Panc1 (cell line): Measurements from ENCODE around the gene DAD1. TPM values are rescaled to one million over a fixed set of nuclear protein-coding genes. Genes with fewer than 3 reads are reported as not detected.

ENCODE experiments used
- ATAC-seq: fragments of 200-7000 bp; cut with Tn5 transposase; 2 replicates; pipeline ENCODE4 v1.9.1; 2020; ENCODE audit warnings: mild to moderate bottlenecking, moderate library complexity
- BruUV-seq: library from RNA; stranded (reverse); fragments of 400-500 nt; replicated peaks from 2 replicates; lab custom pipeline; 2021; lab: Mats Ljungman, UMichigan
- CTCF ChIA-PET: fragments of 300-600 bp; sonication (Branson Sonifier 250); formaldehyde crosslinking; loops from one replicate; lab custom pipeline; 2022; ENCODE audit warnings: antibody characterized with exemption; lab: Charles Lee
- POLR2A ChIA-PET: fragments of 300-600 bp; sonication (Branson Sonifier 250); formaldehyde crosslinking; loops from one replicate; lab custom pipeline; 2022; ENCODE audit warnings: antibody characterized with exemption; lab: Charles Lee
- DNase-seq: peaks from one replicate; pipeline ENCODE4 v3.0.0-alpha.2; 2010; ENCODE audit warnings: low read depth, low spot score
- H3K27ac ChIP-seq: 2 replicates; pipeline ENCODE4 v1.5.1; 2011; ENCODE audit warnings: mild to moderate bottlenecking, low read length, inconsistent platforms
- H3K27me3 ChIP-seq: fragments of 200-500 bp; sonication (Bioruptor generic); 2 replicates; pipeline ENCODE4 v1.6.0; 2014; ENCODE audit warnings: low read length, inconsistent platforms; ENCODE audit not compliant: control insufficient read depth, insufficient read depth
- H3K36me3 ChIP-seq: fragments of 200-500 bp; sonication (Bioruptor generic); 2 replicates; pipeline ENCODE4 v1.5.1; 2014; ENCODE audit warnings: inconsistent platforms, mild to moderate bottlenecking, low read length, moderate library complexity; ENCODE audit not compliant: control insufficient read depth, insufficient read depth
- H3K4me1 ChIP-seq: 2 replicates; pipeline ENCODE4 v1.5.1; 2011; ENCODE audit warnings: inconsistent platforms, mild to moderate bottlenecking, low read length, moderate library complexity; ENCODE audit not compliant: control insufficient read depth, insufficient read depth
- H3K4me3 ChIP-seq, 2 experiments: 2 replicates each; pipeline ENCODE4 v1.5.1; 2011 to 2012; ENCODE audit warnings: low read depth in 2 of 2, low read length in 2 of 2, mild to moderate bottlenecking in 2 of 2, inconsistent platforms in 1 of 2, moderate library complexity in 1 of 2
- H3K9me3 ChIP-seq: fragments of 200-500 bp; sonication (Bioruptor generic); 2 replicates; pipeline ENCODE4 v1.5.1; 2014; ENCODE audit warnings: low read depth, mild to moderate bottlenecking, inconsistent platforms, low read length, moderate library complexity; ENCODE audit not compliant: control insufficient read depth, insufficient read depth
- POLR2AphosphoS5 ChIP-seq: IDR thresholded peaks from 2 replicates; pipeline ENCODE4 v1.6.1; 2012; ENCODE audit warnings: mild to moderate bottlenecking, low read depth, low read length, moderate library complexity
- SIN3A ChIP-seq: IDR thresholded peaks from 2 replicates; pipeline ENCODE4 v1.6.1; 2012; ENCODE audit warnings: low read depth, mild to moderate bottlenecking, low read length, moderate library complexity, borderline replicate concordance; ENCODE audit not compliant: insufficient read depth
- TCF7L2 ChIP-seq: IDR thresholded peaks from 2 replicates; pipeline ENCODE4 v1.6.1; 2011; ENCODE audit warnings: mild to moderate bottlenecking, low read depth, low read length, inconsistent platforms
- in situ Hi-C: cut with HindIII; loops from 2 replicates; pipeline ENCODE4 v1.10.0; 2016; ENCODE audit warnings: low sequenced_read_pairs, low pct_unique_long_range_greater_than_20kb
- intact Hi-C: fragments of 100-400 bp; cut with micrococcal nuclease; formaldehyde crosslinking; loops from one replicate; pipeline ENCODE4 v1.10.0; 2022; ENCODE audit not compliant: unreplicated experiment
- total RNA-seq: library from RNA; stranded (reverse); gene quantifications from one replicate; pipeline ENCODE4 v1.2.1, GENCODE V29; 2021; ENCODE audit not compliant: unreplicated experiment
- TF ChIP-seq, protein P1 (sequence below): fragments of 450-650 bp; IDR thresholded peaks from 2 replicates; pipeline ENCODE4 v1.5.1; 2017; ENCODE audit warnings: mild to moderate bottlenecking
- TF ChIP-seq, protein P2 (sequence below), 2 experiments: IDR thresholded peaks; 2 replicates each; pipeline ENCODE4 v1.6.1; 2011 to 2012; ENCODE audit warnings: low read depth in 2 of 2, control low read depth in 1 of 2, low read length in 1 of 2, mild to moderate bottlenecking in 1 of 2, moderate library complexity in 1 of 2; ENCODE audit not compliant: insufficient read depth in 1 of 2

The DAD1 gene
- total RNA-seq, 1 experiment from 2014 or later = 163 TPM

DNA sequence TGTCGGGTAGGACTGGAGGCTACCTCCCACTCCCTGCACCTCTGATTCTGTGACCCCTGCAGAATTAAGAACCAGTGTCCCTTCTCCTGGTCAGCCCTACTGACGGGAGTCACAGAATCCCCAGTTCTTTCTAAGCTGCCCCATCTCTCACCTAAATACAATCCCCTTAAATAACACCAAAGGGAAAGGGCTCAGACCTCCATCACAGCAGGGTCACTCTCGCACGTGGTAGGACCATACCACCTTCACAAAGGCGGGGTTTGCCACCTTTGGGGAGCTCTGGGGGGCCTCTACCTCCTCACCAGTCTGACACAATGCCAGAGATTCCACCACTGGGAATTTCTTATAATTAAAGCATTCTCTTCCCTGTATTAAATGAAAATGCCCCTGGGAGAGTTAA, 35.6 kb downstream of the DAD1 start:
- Histone ChIP-seq H3K4me1 (0 out of 2 replicates have a peak, but pooled peaks cover 2% of the 10 kb centered on the region), H3K36me3 (no peaks in the 10 kb centered on the region), H3K27me3 (no peaks in the 10 kb centered on the region), H3K4me3 (no peak overlapping the region), H3K27ac (no peak overlapping the region), H3K9me3 (no peaks in the 10 kb centered on the region)
- TF ChIP-seq TCF7L2 = no peak
- TF ChIP-seq, protein P1, sequence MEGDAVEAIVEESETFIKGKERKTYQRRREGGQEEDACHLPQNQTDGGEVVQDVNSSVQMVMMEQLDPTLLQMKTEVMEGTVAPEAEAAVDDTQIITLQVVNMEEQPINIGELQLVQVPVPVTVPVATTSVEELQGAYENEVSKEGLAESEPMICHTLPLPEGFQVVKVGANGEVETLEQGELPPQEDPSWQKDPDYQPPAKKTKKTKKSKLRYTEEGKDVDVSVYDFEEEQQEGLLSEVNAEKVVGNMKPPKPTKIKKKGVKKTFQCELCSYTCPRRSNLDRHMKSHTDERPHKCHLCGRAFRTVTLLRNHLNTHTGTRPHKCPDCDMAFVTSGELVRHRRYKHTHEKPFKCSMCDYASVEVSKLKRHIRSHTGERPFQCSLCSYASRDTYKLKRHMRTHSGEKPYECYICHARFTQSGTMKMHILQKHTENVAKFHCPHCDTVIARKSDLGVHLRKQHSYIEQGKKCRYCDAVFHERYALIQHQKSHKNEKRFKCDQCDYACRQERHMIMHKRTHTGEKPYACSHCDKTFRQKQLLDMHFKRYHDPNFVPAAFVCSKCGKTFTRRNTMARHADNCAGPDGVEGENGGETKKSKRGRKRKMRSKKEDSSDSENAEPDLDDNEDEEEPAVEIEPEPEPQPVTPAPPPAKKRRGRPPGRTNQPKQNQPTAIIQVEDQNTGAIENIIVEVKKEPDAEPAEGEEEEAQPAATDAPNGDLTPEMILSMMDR = no peak
- in situ Hi-C loops = no loop called here
- ChIA-PET CTCF (no interaction called here), POLR2A (no interaction called here)
- ATAC-seq = no peak
- BruUV-seq = no TSS peak
- DNase-seq = no peak
- intact Hi-C loops = no loop called here

DNA sequence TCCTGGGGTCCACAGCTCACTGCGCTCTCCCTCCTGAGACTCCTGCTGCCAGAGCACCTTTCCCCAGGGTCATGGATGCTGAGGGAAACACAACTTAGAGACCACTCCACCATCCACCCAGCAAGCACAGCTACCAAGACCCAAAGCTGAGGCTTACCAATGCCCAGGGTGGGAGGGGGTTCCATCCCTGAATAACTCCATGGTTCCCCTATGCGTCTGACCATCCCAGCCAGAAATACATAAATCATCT, 36.3 kb downstream of the DAD1 start:
- in situ Hi-C loops (no loop called here), intact Hi-C loops (no loop called here)
- Histone ChIP-seq H3K27me3 (no peaks in the 10 kb centered on the region), H3K9me3 (no peaks in the 10 kb centered on the region), H3K4me3 (no peak overlapping the region), H3K36me3 (no peaks in the 10 kb centered on the region), H3K4me1 (0 out of 2 replicates have a peak, but pooled peaks cover 2% of the 10 kb centered on the region), H3K27ac (no peak overlapping the region)
- no peak for TF ChIP-seq SIN3A
- no peak for TF ChIP-seq POLR2AphosphoS5
- TF ChIP-seq TCF7L2 = no peak
- TF ChIP-seq, protein P2, sequence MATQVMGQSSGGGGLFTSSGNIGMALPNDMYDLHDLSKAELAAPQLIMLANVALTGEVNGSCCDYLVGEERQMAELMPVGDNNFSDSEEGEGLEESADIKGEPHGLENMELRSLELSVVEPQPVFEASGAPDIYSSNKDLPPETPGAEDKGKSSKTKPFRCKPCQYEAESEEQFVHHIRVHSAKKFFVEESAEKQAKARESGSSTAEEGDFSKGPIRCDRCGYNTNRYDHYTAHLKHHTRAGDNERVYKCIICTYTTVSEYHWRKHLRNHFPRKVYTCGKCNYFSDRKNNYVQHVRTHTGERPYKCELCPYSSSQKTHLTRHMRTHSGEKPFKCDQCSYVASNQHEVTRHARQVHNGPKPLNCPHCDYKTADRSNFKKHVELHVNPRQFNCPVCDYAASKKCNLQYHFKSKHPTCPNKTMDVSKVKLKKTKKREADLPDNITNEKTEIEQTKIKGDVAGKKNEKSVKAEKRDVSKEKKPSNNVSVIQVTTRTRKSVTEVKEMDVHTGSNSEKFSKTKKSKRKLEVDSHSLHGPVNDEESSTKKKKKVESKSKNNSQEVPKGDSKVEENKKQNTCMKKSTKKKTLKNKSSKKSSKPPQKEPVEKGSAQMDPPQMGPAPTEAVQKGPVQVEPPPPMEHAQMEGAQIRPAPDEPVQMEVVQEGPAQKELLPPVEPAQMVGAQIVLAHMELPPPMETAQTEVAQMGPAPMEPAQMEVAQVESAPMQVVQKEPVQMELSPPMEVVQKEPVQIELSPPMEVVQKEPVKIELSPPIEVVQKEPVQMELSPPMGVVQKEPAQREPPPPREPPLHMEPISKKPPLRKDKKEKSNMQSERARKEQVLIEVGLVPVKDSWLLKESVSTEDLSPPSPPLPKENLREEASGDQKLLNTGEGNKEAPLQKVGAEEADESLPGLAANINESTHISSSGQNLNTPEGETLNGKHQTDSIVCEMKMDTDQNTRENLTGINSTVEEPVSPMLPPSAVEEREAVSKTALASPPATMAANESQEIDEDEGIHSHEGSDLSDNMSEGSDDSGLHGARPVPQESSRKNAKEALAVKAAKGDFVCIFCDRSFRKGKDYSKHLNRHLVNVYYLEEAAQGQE (IDR thresholded peaks at IDR 0.05; ENCODE audit: insufficient read depth in 1 of 2, low read depth in 2 of 2, low read length in 1 of 2) = no peak
- TF ChIP-seq, protein P1 = no peak
- no TSS peak for BruUV-seq
- no peak for ATAC-seq
- CTCF ChIA-PET = interaction anchor here (0.7 kb wide), 1 partner anchor 893 kb away, joined by 4 read pairs; no protein-coding TSS in a partner anchor
- POLR2A ChIA-PET = no interaction called here
- no peak for DNase-seq
